ENCODE results near the gene NEDD8. TPM values are rescaled to one million over a fixed set of nuclear protein-coding genes. Genes with fewer than 3 reads are reported as not detected.
A peak's percentile ranks its signal among the peaks of the same experiment; 100 is the strongest.

Gene NEDD8
- total RNA-seq, 1 experiment from 2014 or later = 214 TPM

DNA sequence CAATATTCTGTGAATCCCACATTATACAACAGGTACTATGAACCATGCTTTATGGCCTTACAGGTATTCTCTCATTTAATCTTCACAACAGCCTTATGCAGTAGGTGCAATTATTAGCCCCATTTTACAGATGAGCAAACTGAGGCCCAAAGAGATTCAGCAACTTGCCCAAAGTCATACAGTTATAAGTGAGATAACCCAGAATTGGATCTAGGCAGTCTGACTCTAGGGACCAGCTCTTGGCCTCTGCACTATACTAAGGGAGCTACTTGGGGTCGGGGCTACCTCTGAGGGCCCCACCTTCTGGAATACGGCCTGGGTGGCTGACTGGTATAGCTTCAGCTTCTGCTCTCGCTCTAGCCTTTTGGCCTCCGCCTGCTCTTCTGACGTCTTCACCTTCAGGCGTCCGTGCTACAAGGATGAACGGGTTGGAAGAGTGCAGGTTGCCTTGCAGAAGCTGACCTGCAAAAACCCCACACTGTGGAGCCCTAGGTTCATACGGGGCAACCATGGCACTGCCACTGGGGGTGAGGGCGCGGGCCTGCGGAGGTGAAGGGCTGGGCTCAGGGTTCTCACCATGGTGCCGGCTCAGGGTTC, 38.5 kb upstream of the NEDD8 start:
- H3K4me3 Mint-ChIP-seq = peak overlapping the region; percentile 83 to 86
- no peak overlapping the region for H3K27ac ChIP-seq (ENCODE audit: insufficient read length, low read depth, low read length)

More for the DNA sequence above, 38.5 kb upstream of the NEDD8 start:
- WGBS (ENCODE audit: extremely low coverage, insufficient read length, low lambda C conversion rate) = no CpG with 5 or more reads among the region's 13 CpGs
- no peaks in the 10 kb centered on the region for H3K9me3 Mint-ChIP-seq
- TF ChIP-seq, protein P1, sequence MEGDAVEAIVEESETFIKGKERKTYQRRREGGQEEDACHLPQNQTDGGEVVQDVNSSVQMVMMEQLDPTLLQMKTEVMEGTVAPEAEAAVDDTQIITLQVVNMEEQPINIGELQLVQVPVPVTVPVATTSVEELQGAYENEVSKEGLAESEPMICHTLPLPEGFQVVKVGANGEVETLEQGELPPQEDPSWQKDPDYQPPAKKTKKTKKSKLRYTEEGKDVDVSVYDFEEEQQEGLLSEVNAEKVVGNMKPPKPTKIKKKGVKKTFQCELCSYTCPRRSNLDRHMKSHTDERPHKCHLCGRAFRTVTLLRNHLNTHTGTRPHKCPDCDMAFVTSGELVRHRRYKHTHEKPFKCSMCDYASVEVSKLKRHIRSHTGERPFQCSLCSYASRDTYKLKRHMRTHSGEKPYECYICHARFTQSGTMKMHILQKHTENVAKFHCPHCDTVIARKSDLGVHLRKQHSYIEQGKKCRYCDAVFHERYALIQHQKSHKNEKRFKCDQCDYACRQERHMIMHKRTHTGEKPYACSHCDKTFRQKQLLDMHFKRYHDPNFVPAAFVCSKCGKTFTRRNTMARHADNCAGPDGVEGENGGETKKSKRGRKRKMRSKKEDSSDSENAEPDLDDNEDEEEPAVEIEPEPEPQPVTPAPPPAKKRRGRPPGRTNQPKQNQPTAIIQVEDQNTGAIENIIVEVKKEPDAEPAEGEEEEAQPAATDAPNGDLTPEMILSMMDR (conservative IDR thresholded peaks at IDR 0.05) = no peak
- Histone ChIP-seq H4K5ac (ENCODE audit: insufficient read length, low read depth, low read length) (no peak overlapping the region), H3K23ac (ENCODE audit: insufficient read length, low read depth, low read length) (no peak overlapping the region), H3T11ph (ENCODE audit: low read length) (no peak overlapping the region), H4K91ac (ENCODE audit: insufficient read length, low read depth, low read length) (no peak overlapping the region), H2AFZ (ENCODE audit: low read length) (no peak overlapping the region), H2BK120ac (ENCODE audit: low read depth, low read length, poor library complexity, severe bottlenecking) (no peak overlapping the region), H2BK5ac (ENCODE audit: insufficient read length, low read length) (no peak overlapping the region), H2BK12ac (ENCODE audit: insufficient read length, low read depth, low read length) (no peak overlapping the region), H3K23me2 (ENCODE audit: insufficient read length, low read depth, low read length, poor library complexity, severe bottlenecking) (peaks cover 8% of the 10 kb centered on the region), H3K4me1 (ENCODE audit: insufficient read depth, low read length) (no peaks in the 10 kb centered on the region), H3K79me1 (ENCODE audit: insufficient read depth, low read depth, low read length, poor library complexity, severe bottlenecking) (no peaks in the 10 kb centered on the region), H3K18ac (ENCODE audit: insufficient read length, low read depth, low read length) (no peak overlapping the region), H3K27me3 (ENCODE audit: insufficient read depth, low read length) (no peaks in the 10 kb centered on the region), H2BK15ac (ENCODE audit: low read depth, low read length) (no peak overlapping the region), H3K4me2 (ENCODE audit: insufficient read depth, insufficient read length, low read length) (peak overlapping the region; percentile 69), H3K9ac (ENCODE audit: extremely low read depth, insufficient read length, low read length) (no peak overlapping the region), H4K8ac (replicated peaks; ENCODE audit: insufficient read length, low read depth, low read length) (no peak overlapping the region), H2BK20ac (ENCODE audit: low read depth, low read length, poor library complexity, severe bottlenecking) (no peak overlapping the region), H3K14ac (ENCODE audit: insufficient read depth, low read length) (no peak overlapping the region), H3K9me3 (ENCODE audit: control insufficient read depth, low read depth, low read length) (no peaks in the 10 kb centered on the region), H3K4ac (ENCODE audit: low read depth, low read length) (no peak overlapping the region), H3K56ac (ENCODE audit: insufficient read length, low read depth, low read length) (no peak overlapping the region), H4K20me1 (ENCODE audit: control insufficient read depth, insufficient read depth, insufficient read length) (no peaks in the 10 kb centered on the region), H2AK5ac (ENCODE audit: insufficient read length, low read length) (no peak overlapping the region), H3K79me2 (ENCODE audit: insufficient read depth, low read length) (no peaks in the 10 kb centered on the region)
- no peak for DNase-seq
- H3K4me1 Mint-ChIP-seq = peaks cover 12 to 14% of the 10 kb centered on the region in 2 experiments
- peaks cover 3 to 21% (median 14%) of the 10 kb centered on the region in 3 experiments; a peak in 5 of 7 replicates for H3K36me3 Mint-ChIP-seq (ENCODE audit: insufficient read depth in 1 of 3, low read depth in 3 of 3)
- H3K27ac Mint-ChIP-seq = peak overlapping the region; percentile 88 to 97 (median 96); a peak in 6 of 7 replicates
- no peaks in the 10 kb centered on the region for H3K27me3 Mint-ChIP-seq (ENCODE audit: low read depth)
